RWPE1 (cell line): ENCODE measurements around the gene SPCS3.

Experiments used
- CTCF ChIA-PET: fragments of 350-600 bp; sonication (Branson Sonifier 250); formaldehyde crosslinking; extraction: SDS; loops from one replicate; lab custom pipeline; 2021; lab: Yijun Ruan, JAX
- POLR2A ChIA-PET: fragments of 400-600 bp; formaldehyde crosslinking; extraction: SDS; loops from one replicate; lab custom pipeline; 2020; ENCODE audit warnings: antibody characterized with exemption; ENCODE audit not compliant: low non-redundant PET; lab: Yijun Ruan, JAX
- DNase-seq: peaks from one replicate; pipeline ENCODE4 v3.0.0; 2012; ENCODE audit warnings: low spot score
- H3K27ac ChIP-seq: fragments of 450-650 bp; 2 replicates; pipeline ENCODE4 v1.5.1; 2017
- CTCF ChIP-seq: fragments of 450-650 bp; conservative IDR thresholded peaks from 2 replicates; pipeline ENCODE4 v1.5.1; 2017; ENCODE audit warnings: low read depth, mild to moderate bottlenecking

The SPCS3 gene

GRCh38 chr4:176300565-176300964 lies 19.2 kb upstream of the SPCS3 start:
- POLR2A ChIA-PET, result no interaction called here

GRCh38 chr4:176302283-176303275 lies 17.2 kb upstream of the SPCS3 start:
- ChIA-PET CTCF (interaction anchor here (0.6 kb wide), 1 partner anchor 16 kb away, joined by 4 read pairs; no protein-coding TSS in a partner anchor), POLR2A (no interaction called here)
- no peak for TF ChIP-seq CTCF
- no peak overlapping the region for H3K27ac ChIP-seq
- peak; percentile 62 for DNase-seq

More at GRCh38 chr4:176300565-176300964, 19.2 kb upstream of the SPCS3 start:
- no peak overlapping the region for H3K27ac ChIP-seq
- CTCF ChIA-PET, result no interaction called here
- no peak for TF ChIP-seq CTCF
- DNase-seq, result no peak

DNA sequence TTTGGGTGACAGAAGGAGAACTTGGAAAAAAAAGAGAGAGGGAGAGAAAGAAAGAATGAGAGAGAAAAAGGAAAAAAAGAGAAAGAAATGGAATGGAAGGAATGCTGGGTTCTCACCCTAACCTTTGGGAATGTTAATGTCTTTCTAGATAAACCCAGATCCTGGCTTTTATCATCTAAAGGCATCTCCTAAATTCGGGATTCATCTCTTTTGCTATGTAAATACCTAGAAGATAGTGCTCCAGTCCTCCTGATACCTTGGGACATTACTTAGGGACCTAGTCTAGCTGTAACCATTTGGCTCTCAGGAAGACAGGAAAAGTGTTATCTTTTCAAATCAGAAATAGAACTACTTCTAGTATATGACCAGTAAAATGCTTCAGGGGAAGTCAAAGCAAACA lies 15.8 kb upstream of the SPCS3 start:
- POLR2A ChIA-PET, result no interaction called here
- H3K27ac ChIP-seq, result no peak overlapping the region
- no peak for TF ChIP-seq CTCF
- no peak for DNase-seq
- CTCF ChIA-PET, result no interaction called here

DNA sequence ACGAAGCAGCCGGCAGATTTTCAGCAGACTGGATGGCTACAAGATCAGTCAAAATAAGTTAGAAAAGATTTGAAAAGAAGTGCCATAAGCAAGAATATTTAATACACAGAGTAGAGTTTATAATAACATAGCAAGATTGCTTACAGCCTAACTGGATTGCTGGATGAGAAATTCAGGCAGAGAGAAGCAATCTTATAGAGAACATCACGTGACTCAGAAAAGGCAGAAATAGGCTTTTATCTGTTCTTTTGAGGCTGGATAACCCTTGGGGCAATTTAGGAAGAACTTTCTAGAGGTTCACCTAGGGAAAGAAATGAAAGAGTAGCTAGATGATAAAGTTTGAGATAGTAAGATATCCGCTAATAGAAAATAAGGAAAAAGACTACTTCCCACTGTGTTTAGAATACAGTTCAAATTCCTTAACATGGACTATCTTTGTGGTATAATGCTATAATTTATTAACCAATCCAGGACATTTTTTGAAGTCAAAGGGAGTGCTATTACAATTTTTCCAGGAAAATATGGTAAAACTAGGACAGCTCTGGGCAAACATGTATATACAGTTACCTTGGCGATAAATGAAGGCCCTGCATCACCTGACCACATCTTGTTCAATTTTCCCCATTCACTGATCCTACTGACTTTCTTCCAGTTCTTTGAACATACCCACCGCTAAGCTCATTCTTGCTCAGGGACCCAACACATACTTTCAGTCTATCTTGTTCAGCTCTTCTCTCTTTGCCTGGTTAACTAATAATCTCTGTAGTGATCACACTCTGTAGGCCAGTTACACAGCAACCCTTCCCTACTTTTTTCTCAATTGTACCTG lies 12.7 kb upstream of the SPCS3 start:
- no peak overlapping the region for H3K27ac ChIP-seq
- CTCF ChIA-PET, result interaction anchor here (1.3 kb wide), 1 partner anchor 10 kb away, joined by 3 read pairs; no protein-coding TSS in a partner anchor
- DNase-seq, result no peak
- TF ChIP-seq CTCF, result no peak
- POLR2A ChIA-PET, result no interaction called here

GRCh38 chr4:176307666-176307930 lies 12.2 kb upstream of the SPCS3 start:
- TF ChIP-seq CTCF, result no peak
- H3K27ac ChIP-seq, result no peak overlapping the region
- ChIA-PET CTCF (interaction anchor here (1.3 kb wide), 1 partner anchor 9 kb away, joined by 3 read pairs; no protein-coding TSS in a partner anchor), POLR2A (no interaction called here)
- no peak for DNase-seq

DNA sequence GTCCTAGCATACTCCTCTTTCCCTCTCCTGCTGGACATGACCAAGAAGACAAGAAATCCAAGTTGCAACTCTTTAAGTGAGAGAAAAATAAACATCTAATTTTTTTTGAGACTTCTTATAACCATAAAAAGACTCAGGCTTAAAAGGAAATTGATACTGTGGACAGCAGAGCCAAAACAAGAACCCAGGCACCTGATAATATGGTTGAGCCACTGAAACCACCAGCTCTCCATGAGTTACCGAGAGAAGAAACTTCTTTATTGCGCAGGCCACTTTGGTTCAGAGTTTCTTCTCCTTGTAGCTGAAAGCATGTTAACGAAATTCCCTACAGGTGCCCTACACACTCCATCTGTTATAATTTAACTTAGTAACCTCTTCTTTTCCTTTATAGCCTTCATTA lies 11.3 kb upstream of the SPCS3 start:
- H3K27ac ChIP-seq, result no peak overlapping the region
- no peak for TF ChIP-seq CTCF
- ChIA-PET CTCF (interaction anchor here (1.3 kb wide), 1 partner anchor 8 kb away, joined by 3 read pairs; no protein-coding TSS in a partner anchor), POLR2A (no interaction called here)
- DNase-seq, result no peak
